HepG2 (cell line): Measurements from ENCODE around the gene C5AR2. TPM values are rescaled to one million over a fixed set of nuclear protein-coding genes. Genes with fewer than 3 reads are reported as not detected.

Experiments used
- ATRX ChIP-seq: sonication (generic); formaldehyde crosslinking; IDR thresholded peaks from 2 replicates; pipeline ENCODE4 v1.4.0; 2020; ENCODE audit warnings: missing genetic modification reagents, borderline replicate concordance
- CEBPB ChIP-seq: IDR thresholded peaks from 2 replicates; pipeline ENCODE4 v1.6.1; 2011; ENCODE audit warnings: low read depth, low read length, improper control_type of control experiment, borderline replicate concordance
- HMGXB3 ChIP-seq: sonication (generic); formaldehyde crosslinking; IDR thresholded peaks from 2 replicates; pipeline ENCODE4 v1.4.0; 2020; ENCODE audit warnings: missing genetic modification reagents, borderline replicate concordance
- MTA3 ChIP-seq: sonication (generic); formaldehyde crosslinking; IDR thresholded peaks from 2 replicates; pipeline ENCODE4 v1.4.0; 2020; ENCODE audit warnings: missing genetic modification reagents
- MZF1 ChIP-seq: sonication (generic); formaldehyde crosslinking; IDR thresholded peaks from 2 replicates; pipeline ENCODE4 v1.8.1; 2023; ENCODE audit warnings: mild to moderate bottlenecking, missing genetic modification reagents, borderline replicate concordance
- NFKB2 ChIP-seq: sonication (generic); formaldehyde crosslinking; IDR thresholded peaks from 2 replicates; pipeline ENCODE4 v1.4.0; 2020; ENCODE audit warnings: missing genetic modification reagents, borderline replicate concordance
- PCBP1 ChIP-seq: fragments of 200-400 bp; formaldehyde crosslinking; IDR thresholded peaks from 2 replicates; pipeline ENCODE4 v1.6.1; 2017; ENCODE audit warnings: mild to moderate bottlenecking, low read depth, low read length, borderline replicate concordance
- TBX3 ChIP-seq: fragments of 450-650 bp; IDR thresholded peaks from 2 replicates; pipeline ENCODE4 v1.6.1; 2017; ENCODE audit warnings: antibody characterized with exemption, mild to moderate bottlenecking, inconsistent platforms, borderline replicate concordance
- TRAFD1 ChIP-seq: sonication (generic); formaldehyde crosslinking; IDR thresholded peaks from 2 replicates; pipeline ENCODE4 v1.5.1; 2020; ENCODE audit warnings: missing genetic modification reagents, mild to moderate bottlenecking, borderline replicate concordance
- ZNF367 ChIP-seq: sonication (generic); formaldehyde crosslinking; IDR thresholded peaks from 2 replicates; pipeline ENCODE4 v1.4.0; 2020; ENCODE audit warnings: missing genetic modification reagents, borderline replicate concordance
- ZNF546 ChIP-seq: sonication (generic); formaldehyde crosslinking; conservative IDR thresholded peaks from 2 replicates; pipeline ENCODE4 v1.8.1; 2023; ENCODE audit warnings: mild to moderate bottlenecking, missing genetic modification reagents
- ZNF646 ChIP-seq: sonication (generic); formaldehyde crosslinking; IDR thresholded peaks from 2 replicates; pipeline ENCODE4 v1.9.0; 2021; ENCODE audit warnings: mild to moderate bottlenecking, missing genetic modification reagents
- ZNF704 ChIP-seq: sonication (generic); formaldehyde crosslinking; IDR thresholded peaks from 2 replicates; pipeline ENCODE4 v1.8.1; 2023; ENCODE audit warnings: mild to moderate bottlenecking, inconsistent platforms, moderate library complexity, missing genetic modification reagents, borderline replicate concordance
- ZNF781 ChIP-seq: sonication (generic); formaldehyde crosslinking; IDR thresholded peaks from 2 replicates; pipeline ENCODE4 v1.5.1; 2020; ENCODE audit warnings: borderline replicate concordance, mild to moderate bottlenecking, missing genetic modification reagents; ENCODE audit errors: not compliant biosample characterization
- polyA plus RNA-seq, 8 experiments: library from polyadenylated mRNA; depleted of rRNA in 3 of 8; stranded (reverse) in 7 of 8; unstranded in 1 of 8; fragments of >200 nt; fragmentation: Illumina TruSeq in 4 of 8; extraction: Trizol in 4 of 8; gene quantifications; 2 replicates each; pipeline versions ENCODE4 v1.2.1 to v1.2.3, GENCODE V29; 2011 to 2016; ENCODE audit warnings: low read depth in 4 of 8, missing spikeins in 1 of 8, mixed read lengths in 1 of 8; ENCODE audit not compliant: insufficient read depth in 1 of 8
- total RNA-seq, 5 experiments: library from RNA; depleted of rRNA; stranded (reverse); fragments of >200 nt; fragmentation: Illumina TruSeq; extraction: Trizol; gene quantifications; 2 replicates each; pipeline ENCODE4 v1.2.3, GENCODE V29; 2016; ENCODE audit warnings: low read depth in 1 of 5

Gene C5AR2
- total and polyA plus RNA-seq, 2 of the 13 experiments (the other 11 are each of a cell fraction or from before 2014, with no cell fraction given): 0.09 to 0.24 TPM

- TF ChIP-seq TRAFD1 (CRISPR knock-in tag) (peak; percentile 66; the same call in 1 of the 2 replicates), ZNF367 (CRISPR knock-in tag) (no peak), NFKB2 (peak; percentile 33; the same call in 1 of the 2 replicates), ZNF646 (CRISPR knock-in tag) (no peak), MTA3 (CRISPR knock-in tag) (no peak), ZNF781 (no peak), ZNF546 (CRISPR knock-in tag) (no peak), PCBP1 (no peak), MZF1 (peak; percentile 100), CEBPB (peak; percentile 99), HMGXB3 (CRISPR knock-in tag) (no peak), ATRX (no peak), TBX3 (peak; percentile 69; the same call in 1 of the 2 replicates), ZNF704 (no peak)
These were observed 16.7 kb upstream of the C5AR2 start (continued) for GRCh38 chr19:47315125-47315821.
